ENCODE measurements around the gene PRR13. TPM values are rescaled to one million over a fixed set of nuclear protein-coding genes. Genes with fewer than 3 reads are reported as not detected.

The PRR13 gene
- total and polyA plus RNA-seq, 2 of the 13 experiments (the other 11 are each of a cell fraction or from before 2014, with no cell fraction given): 65.0 to 102 TPM

DNA sequence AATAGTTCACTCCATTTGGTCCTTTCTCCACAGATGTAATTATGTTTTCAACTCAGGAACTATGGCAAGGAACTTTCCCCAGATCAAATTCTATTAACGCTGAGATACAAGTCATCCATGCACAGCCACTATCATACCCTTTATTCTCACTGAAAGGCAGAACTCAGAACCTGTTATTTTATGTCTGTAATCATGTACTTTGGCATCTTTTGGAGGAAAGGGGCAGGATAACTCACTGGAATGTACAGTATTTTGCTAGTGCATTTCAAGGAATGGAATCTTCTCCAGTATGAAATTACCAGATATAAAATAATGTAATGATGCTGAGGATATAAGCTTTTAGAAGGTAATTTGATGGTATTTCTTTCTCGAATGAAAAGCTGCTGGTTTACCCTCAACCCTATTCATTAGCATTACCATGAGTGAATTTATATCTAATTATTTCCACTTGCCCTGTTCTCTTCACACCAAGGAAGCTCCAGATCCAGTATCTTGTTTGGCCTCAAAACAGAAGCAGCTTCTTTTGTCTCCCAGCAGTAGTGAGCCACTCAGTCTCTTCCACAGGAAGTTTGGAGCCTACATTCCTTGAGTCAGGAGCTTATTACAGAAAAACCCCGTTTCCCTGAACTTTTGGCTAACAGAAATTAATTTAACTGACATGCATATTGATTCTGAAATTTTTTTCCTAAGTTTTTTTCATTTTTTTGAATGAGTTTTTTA lies 27.9 kb upstream of the PRR13 start:
- 91% methylated on average over 3 of the region's 3 CpGs for WGBS (ENCODE audit: low lambda C conversion rate)
- ChIA-PET POLR2A (no interaction called here), CTCF (ENCODE audit: low intra/inter-chr PET ratio, low total read pairs) (no interaction called here)
- Histone ChIP-seq H3K9me3 (ENCODE audit: low read length) (no peaks in the 10 kb centered on the region), H3K79me2 (ENCODE audit: insufficient read depth, low read length) (no peaks in the 10 kb centered on the region), H3K4me1 (ENCODE audit: insufficient read depth, low read length) (peaks cover 16% of the 10 kb centered on the region), H3K27me3 (ENCODE audit: control insufficient read depth in 1 of 2, insufficient read depth in 2 of 2, low read length in 2 of 2) (no peaks in the 10 kb centered on the region), H2AFZ (ENCODE audit: low read length) (no peak overlapping the region), H4K20me1 (ENCODE audit: insufficient read depth, low read length) (no peaks in the 10 kb centered on the region), H3K9ac (ENCODE audit: insufficient read depth, low read depth, low read length) (no peak overlapping the region), H3K4me3 (replicated peaks in 1 of 3; ENCODE audit: insufficient read depth in 1 of 3, low read depth in 2 of 3, low read length in 3 of 3) (no peak overlapping the region), H3K36me3 (replicated peaks in 1 of 2; ENCODE audit: control insufficient read depth in 1 of 2, insufficient read depth in 2 of 2, low read length in 2 of 2) (peaks cover 12 to 33% of the 10 kb centered on the region in 2 experiments; a peak in 4 of 5 replicates), H3K27ac (ENCODE audit: extremely low read length, insufficient read depth, low read length) (no peak overlapping the region), H3K4me2 (ENCODE audit: low read depth, low read length) (no peak overlapping the region)
- ATAC-seq (no peak), DNase-seq (ENCODE audit: low spot score) (no peak), FAIRE-seq (no peak)
- TF ChIP-seq, protein P1, sequence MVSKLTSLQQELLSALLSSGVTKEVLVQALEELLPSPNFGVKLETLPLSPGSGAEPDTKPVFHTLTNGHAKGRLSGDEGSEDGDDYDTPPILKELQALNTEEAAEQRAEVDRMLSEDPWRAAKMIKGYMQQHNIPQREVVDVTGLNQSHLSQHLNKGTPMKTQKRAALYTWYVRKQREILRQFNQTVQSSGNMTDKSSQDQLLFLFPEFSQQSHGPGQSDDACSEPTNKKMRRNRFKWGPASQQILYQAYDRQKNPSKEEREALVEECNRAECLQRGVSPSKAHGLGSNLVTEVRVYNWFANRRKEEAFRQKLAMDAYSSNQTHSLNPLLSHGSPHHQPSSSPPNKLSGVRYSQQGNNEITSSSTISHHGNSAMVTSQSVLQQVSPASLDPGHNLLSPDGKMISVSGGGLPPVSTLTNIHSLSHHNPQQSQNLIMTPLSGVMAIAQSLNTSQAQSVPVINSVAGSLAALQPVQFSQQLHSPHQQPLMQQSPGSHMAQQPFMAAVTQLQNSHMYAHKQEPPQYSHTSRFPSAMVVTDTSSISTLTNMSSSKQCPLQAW (CRISPR knock-in tag; IDR thresholded peaks at IDR 0.05): no peak
- no peak for TF ChIP-seq ZSCAN21 (CRISPR knock-in tag; IDR thresholded peaks at IDR 0.05; ENCODE audit: borderline replicate concordance)
- TF ChIP-seq RXRA (CRISPR knock-in tag; IDR thresholded peaks at IDR 0.05): no peak
- TF ChIP-seq, protein P2, sequence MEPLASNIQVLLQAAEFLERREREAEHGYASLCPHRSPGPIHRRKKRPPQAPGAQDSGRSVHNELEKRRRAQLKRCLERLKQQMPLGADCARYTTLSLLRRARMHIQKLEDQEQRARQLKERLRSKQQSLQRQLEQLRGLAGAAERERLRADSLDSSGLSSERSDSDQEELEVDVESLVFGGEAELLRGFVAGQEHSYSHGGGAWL (CRISPR knock-in tag; IDR thresholded peaks at IDR 0.05): no peak
- TF ChIP-seq NPAS2 (CRISPR knock-in tag; IDR thresholded peaks at IDR 0.05; ENCODE audit: borderline replicate concordance): no peak
- TF ChIP-seq ZNF274 (CRISPR knock-in tag; IDR thresholded peaks at IDR 0.05): no peak
- no peak for TF ChIP-seq ZBTB1 (CRISPR knock-in tag; IDR thresholded peaks at IDR 0.05; ENCODE audit: borderline replicate concordance)
- no peak for TF ChIP-seq STAT5B (CRISPR knock-in tag; IDR thresholded peaks at IDR 0.05)
- TF ChIP-seq ZNF138 (CRISPR knock-in tag; IDR thresholded peaks at IDR 0.05; ENCODE audit: low read depth): no peak
- no peak for TF ChIP-seq MTA3 (CRISPR knock-in tag; IDR thresholded peaks at IDR 0.05)
- TF ChIP-seq, protein P3, sequence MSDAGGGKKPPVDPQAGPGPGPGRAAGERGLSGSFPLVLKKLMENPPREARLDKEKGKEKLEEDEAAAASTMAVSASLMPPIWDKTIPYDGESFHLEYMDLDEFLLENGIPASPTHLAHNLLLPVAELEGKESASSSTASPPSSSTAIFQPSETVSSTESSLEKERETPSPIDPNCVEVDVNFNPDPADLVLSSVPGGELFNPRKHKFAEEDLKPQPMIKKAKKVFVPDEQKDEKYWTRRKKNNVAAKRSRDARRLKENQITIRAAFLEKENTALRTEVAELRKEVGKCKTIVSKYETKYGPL (CRISPR knock-in tag; IDR thresholded peaks at IDR 0.05): no peak
- TF ChIP-seq FOXA1 (IDR thresholded peaks at IDR 0.05): no peak
- no peak for TF ChIP-seq FOXA1 (CRISPR knock-in tag; IDR thresholded peaks at IDR 0.05)
- TF ChIP-seq HNRNPK (IDR thresholded peaks at IDR 0.05; ENCODE audit: low read depth, low read length, poor library complexity, severe bottlenecking): no peak
- in situ Hi-C loops (cut with HindIII; ENCODE audit: extremely low pct_ligation_motif_present, low pct_unique_long_range_greater_than_20kb) (no loop called here), intact Hi-C loops (cut with micrococcal nuclease; ENCODE audit: unreplicated experiment) (no loop called here)
- no TSS peak for BruUV-seq (replicated peaks)

Measured in HepG2 (cell line).